ENCODE measurements around the gene CLDN6. TPM values are rescaled to one million over a fixed set of nuclear protein-coding genes. Genes with fewer than 3 reads are reported as not detected.

Gene CLDN6
- total and polyA plus RNA-seq, 2 experiments from 2014 or later: 0.33 TPM; not detected in 1

GRCh38 chr16:3035289-3035971, 17.4 kb upstream of the CLDN6 start:
- Histone ChIP-seq H3K36me3 (ENCODE audit: low read depth) (no peaks in the 10 kb centered on the region), H3K4me1 (ENCODE audit: insufficient read depth) (no peaks in the 10 kb centered on the region), H3K4me2 (ENCODE audit: unreplicated experiment) (no peak overlapping the region), H3K9me3 (ENCODE audit: low read depth) (no peaks in the 10 kb centered on the region), H4K20me1 (ENCODE audit: insufficient read depth) (no peaks in the 10 kb centered on the region), H3K9me2 (ENCODE audit: insufficient read depth) (no peaks in the 10 kb centered on the region), H3F3A (ENCODE audit: insufficient read depth) (no peaks in the 10 kb centered on the region), H3K27me3 (replicated peaks; ENCODE audit: insufficient read depth) (peaks cover 42% of the 10 kb centered on the region), H3K4me3 (no peak overlapping the region), H3K9ac (no peak overlapping the region), H2AFZ (no peak overlapping the region), H3K79me2 (ENCODE audit: insufficient read depth) (no peaks in the 10 kb centered on the region), H3K27ac (no peak overlapping the region)
- 43 to 45% methylated on average over 19 of the region's 19 CpGs for WGBS, 2 experiments (ENCODE audit: low coverage in 1 of 2, low lambda C conversion rate in 2 of 2, missing lambda C conversion rate in 2 of 2)
- peak; percentile 39 for TF ChIP-seq EZH2 (IDR thresholded peaks at IDR 0.05; ENCODE audit: insufficient read depth, poor library complexity, severe bottlenecking)
- no peak for TF ChIP-seq EZH2phosphoT487 (IDR thresholded peaks at IDR 0.05; ENCODE audit: insufficient read depth, low read depth)
- in situ Hi-C loops (cut with MboI): no loop called here
- no peak for DNase-seq

GRCh38 chr16:3032624-3033023, 14.6 kb upstream of the CLDN6 start:
- Histone ChIP-seq H3K9ac (no peak overlapping the region), H3K4me2 (ENCODE audit: unreplicated experiment) (no peak overlapping the region), H4K20me1 (ENCODE audit: insufficient read depth) (no peaks in the 10 kb centered on the region), H3K27me3 (replicated peaks; ENCODE audit: insufficient read depth) (peaks cover 32% of the 10 kb centered on the region), H3K4me1 (ENCODE audit: insufficient read depth) (no peaks in the 10 kb centered on the region), H3K4me3 (no peak overlapping the region), H3K9me2 (ENCODE audit: insufficient read depth) (no peaks in the 10 kb centered on the region), H3K36me3 (ENCODE audit: low read depth) (no peaks in the 10 kb centered on the region), H3K27ac (no peak overlapping the region), H3K79me2 (ENCODE audit: insufficient read depth) (no peaks in the 10 kb centered on the region), H3K9me3 (ENCODE audit: low read depth) (no peaks in the 10 kb centered on the region), H2AFZ (no peak overlapping the region), H3F3A (ENCODE audit: insufficient read depth) (0 out of 2 replicates have a peak, but pooled peaks cover 7% of the 10 kb centered on the region)
- in situ Hi-C loops (cut with MboI): no loop called here
- DNase-seq: no peak
- WGBS, 2 experiments (ENCODE audit: low coverage in 1 of 2, low lambda C conversion rate in 2 of 2, missing lambda C conversion rate in 2 of 2): 47 to 52% methylated on average over 6 to 7 of the region's 7 CpGs
- TF ChIP-seq EZH2 (IDR thresholded peaks at IDR 0.05; ENCODE audit: insufficient read depth, poor library complexity, severe bottlenecking) (no peak), EZH2phosphoT487 (IDR thresholded peaks at IDR 0.05; ENCODE audit: insufficient read depth, low read depth) (no peak)

- no peak overlapping the region for H3K9ac ChIP-seq
- H2AFZ ChIP-seq: no peak overlapping the region
- no peaks in the 10 kb centered on the region for H4K20me1 ChIP-seq (ENCODE audit: insufficient read depth)
- no peaks in the 10 kb centered on the region for H3K9me2 ChIP-seq (ENCODE audit: insufficient read depth)
- no peak overlapping the region for H3K4me3 ChIP-seq
- H3K79me2 ChIP-seq (ENCODE audit: insufficient read depth): no peaks in the 10 kb centered on the region
- H3K27ac ChIP-seq: no peak overlapping the region
- no peaks in the 10 kb centered on the region for H3K9me3 ChIP-seq (ENCODE audit: low read depth)
- TF ChIP-seq EZH2 (IDR thresholded peaks at IDR 0.05; ENCODE audit: insufficient read depth, poor library complexity, severe bottlenecking): no peak
- no peak for TF ChIP-seq EZH2phosphoT487 (IDR thresholded peaks at IDR 0.05; ENCODE audit: insufficient read depth, low read depth)
- H3K4me1 ChIP-seq (ENCODE audit: insufficient read depth): no peaks in the 10 kb centered on the region
- H3F3A ChIP-seq (ENCODE audit: insufficient read depth): 0 out of 2 replicates have a peak, but pooled peaks cover 7% of the 10 kb centered on the region
- in situ Hi-C loops (cut with MboI): no loop called here
- no peak overlapping the region for H3K4me2 ChIP-seq (ENCODE audit: unreplicated experiment)
- no peak for DNase-seq
- peaks cover 11% of the 10 kb centered on the region for H3K27me3 ChIP-seq (replicated peaks; ENCODE audit: insufficient read depth)
- 80 to 82% methylated on average over 27 to 33 of the region's 33 CpGs for WGBS, 2 experiments (ENCODE audit: low coverage in 1 of 2, low lambda C conversion rate in 2 of 2, missing lambda C conversion rate in 2 of 2)
- H3K36me3 ChIP-seq (ENCODE audit: low read depth): no peaks in the 10 kb centered on the region; the same call in 1 of the 2 replicates
Measured at GRCh38 chr16:3030222-3031212, 12.5 kb upstream of the CLDN6 start.

GRCh38 chr16:3029491-3030221, 11.7 kb upstream of the CLDN6 start:
- H3K4me2 ChIP-seq (ENCODE audit: unreplicated experiment): peak overlapping the region; percentile 33
- WGBS, 2 experiments (ENCODE audit: low coverage in 1 of 2, low lambda C conversion rate in 2 of 2, missing lambda C conversion rate in 2 of 2): 12 to 16% methylated on average over 45 to 54 of the region's 59 CpGs
- in situ Hi-C loops (cut with MboI): no loop called here

More at GRCh38 chr16:3029491-3030221, 11.7 kb upstream of the CLDN6 start:
- no peaks in the 10 kb centered on the region for H3K4me1 ChIP-seq (ENCODE audit: insufficient read depth)
- no peaks in the 10 kb centered on the region for H3K9me2 ChIP-seq (ENCODE audit: insufficient read depth)
- no peak overlapping the region for H3K27ac ChIP-seq
- H3K36me3 ChIP-seq (ENCODE audit: low read depth): no peaks in the 10 kb centered on the region; the same call in 1 of the 2 replicates
- peak overlapping the region; percentile 57 for H2AFZ ChIP-seq
- no peaks in the 10 kb centered on the region for H4K20me1 ChIP-seq (ENCODE audit: insufficient read depth)
- H3K4me3 ChIP-seq: peak overlapping the region; percentile 50
- peak; percentile 84 for DNase-seq
- TF ChIP-seq EZH2phosphoT487 (IDR thresholded peaks at IDR 0.05; ENCODE audit: insufficient read depth, low read depth): no peak
- TF ChIP-seq EZH2 (IDR thresholded peaks at IDR 0.05; ENCODE audit: insufficient read depth, poor library complexity, severe bottlenecking): no peak
- peak overlapping the region; percentile 48; the same call in 1 of the 2 replicates for H3K9ac ChIP-seq
- H3F3A ChIP-seq (ENCODE audit: insufficient read depth): 0 out of 2 replicates have a peak, but pooled peaks cover 7% of the 10 kb centered on the region
- no peaks in the 10 kb centered on the region for H3K9me3 ChIP-seq (ENCODE audit: low read depth)
- H3K79me2 ChIP-seq (ENCODE audit: insufficient read depth): no peaks in the 10 kb centered on the region
- H3K27me3 ChIP-seq (replicated peaks; ENCODE audit: insufficient read depth): 0 out of 2 replicates have a peak, but pooled peaks cover 7% of the 10 kb centered on the region
